Neural cell (in vitro differentiated cells): ENCODE results near the gene PRAC1. TPM values are rescaled to one million over a fixed set of nuclear protein-coding genes. Genes with fewer than 3 reads are reported as not detected.

ENCODE experiments used
- H2AFZ ChIP-seq: fragments of 200-600, 300-800 bp; sonication (generic), shearing (Covaris generic); 2 replicates; pipeline ENCODE4 v1.6.0; 2014; ENCODE audit warnings: low read depth, mild to moderate bottlenecking, antibody characterized with exemption, low read length, moderate library complexity
- H3F3A ChIP-seq: fragments of 200-600 bp; shearing (Covaris generic); 2 replicates; pipeline ENCODE4 v1.6.1; 2016; ENCODE audit warnings: mild to moderate bottlenecking, moderate library complexity, mixed read lengths, antibody characterized with exemption, low read length; ENCODE audit not compliant: insufficient read depth, poor library complexity, severe bottlenecking
- H3K27ac ChIP-seq: fragments of 200-600, 300-800 bp; sonication (generic), shearing (Covaris generic); 2 replicates; pipeline ENCODE4 v1.5.1; 2014; ENCODE audit warnings: mild to moderate bottlenecking, low read length, moderate library complexity
- H3K27me3 ChIP-seq: fragments of 300-800, 200-600 bp; sonication (generic), shearing (Covaris generic); 2 replicates; pipeline ENCODE4 v1.6.0; 2014; ENCODE audit warnings: mild to moderate bottlenecking, low read depth, low read length, moderate library complexity; ENCODE audit not compliant: insufficient read depth
- H3K36me3 ChIP-seq: fragments of 300-800, 200-600 bp; sonication (generic), shearing (Covaris generic); 2 replicates; pipeline ENCODE4 v1.5.1; 2014; ENCODE audit warnings: mild to moderate bottlenecking, antibody characterized with exemption, low read length, moderate library complexity; ENCODE audit not compliant: insufficient read depth
- H3K4me2 ChIP-seq: fragments of 300-800, 200-600 bp; sonication (generic), shearing (Covaris generic); 2 replicates; pipeline ENCODE4 v1.6.0; 2014; ENCODE audit warnings: mild to moderate bottlenecking, low read length
- H3K4me3 ChIP-seq: fragments of 300-800, 200-600 bp; sonication (generic), shearing (Covaris generic); 2 replicates; pipeline ENCODE4 v1.5.1; 2014; ENCODE audit warnings: mild to moderate bottlenecking, low read length, moderate library complexity
- H3K79me2 ChIP-seq: fragments of 200-600 bp; shearing (Covaris generic); replicated peaks from 2 replicates; pipeline ENCODE4 v1.6.0; 2014; ENCODE audit warnings: mild to moderate bottlenecking, low read length, moderate library complexity; ENCODE audit not compliant: insufficient read depth
- H3K9ac ChIP-seq: fragments of 300-800, 200-600 bp; sonication (generic), shearing (Covaris generic); 2 replicates; pipeline ENCODE4 v1.6.1; 2016; ENCODE audit warnings: mild to moderate bottlenecking, low read length, mixed read lengths
- H3K9me2 ChIP-seq: fragments of 200-600 bp; shearing (Covaris generic); 2 replicates; pipeline ENCODE4 v1.6.1; 2016; ENCODE audit warnings: mild to moderate bottlenecking, low read length, mixed read lengths; ENCODE audit not compliant: insufficient read depth
- H3K9me3 ChIP-seq: fragments of 200-600, 300-800 bp; sonication (generic), shearing (Covaris generic); 2 replicates; pipeline ENCODE4 v1.6.1; 2016; ENCODE audit warnings: mild to moderate bottlenecking, mixed run types, low read length, moderate library complexity, mixed read lengths
- H4K20me1 ChIP-seq: fragments of 200-600 bp; shearing (Covaris generic); 2 replicates; pipeline ENCODE4 v1.6.1; 2016; ENCODE audit warnings: mild to moderate bottlenecking, mixed run types; ENCODE audit not compliant: insufficient read depth
- CTCF ChIP-seq: fragments of 450-650 bp; IDR thresholded peaks from 2 replicates; pipeline ENCODE4 v1.5.1; 2014; ENCODE audit warnings: antibody characterized with exemption, mild to moderate bottlenecking, moderate library complexity; ENCODE audit not compliant: poor library complexity, severe bottlenecking
- EP300 ChIP-seq: fragments of 450-650 bp; conservative IDR thresholded peaks from 2 replicates; pipeline ENCODE4 v1.6.1; 2014; ENCODE audit warnings: antibody characterized with exemption, mild to moderate bottlenecking, moderate library complexity; ENCODE audit not compliant: poor library complexity, severe bottlenecking
- EZH2 ChIP-seq: fragments of 200-600, 300-800 bp; shearing (Covaris generic), sonication (generic); IDR thresholded peaks from 2 replicates; pipeline ENCODE4 v1.6.1; 2014; ENCODE audit warnings: antibody characterized with exemption, low read length, borderline replicate concordance, mild to moderate bottlenecking; ENCODE audit not compliant: insufficient read depth, poor library complexity, severe bottlenecking
- MXI1 ChIP-seq: fragments of 450-650 bp; conservative IDR thresholded peaks from 2 replicates; pipeline ENCODE4 v1.6.1; 2014; ENCODE audit warnings: antibody characterized with exemption, mild to moderate bottlenecking; ENCODE audit not compliant: poor library complexity, severe bottlenecking
- POLR2AphosphoS5 ChIP-seq: IDR thresholded peaks from 2 replicates; pipeline ENCODE4 v1.6.1; 2012
- RAD21 ChIP-seq: fragments of 450-650 bp; conservative IDR thresholded peaks from 2 replicates; pipeline ENCODE4 v1.6.1; 2014; ENCODE audit warnings: antibody characterized with exemption, mild to moderate bottlenecking, moderate library complexity
- REST ChIP-seq: IDR thresholded peaks from 2 replicates; pipeline ENCODE4 v1.6.1; 2012; ENCODE audit warnings: borderline replicate concordance
- SMC3 ChIP-seq: fragments of 450-650 bp; conservative IDR thresholded peaks from 2 replicates; pipeline ENCODE4 v1.6.1; 2014; ENCODE audit warnings: antibody characterized with exemption, mild to moderate bottlenecking, moderate library complexity; ENCODE audit not compliant: poor library complexity
- TAF1 ChIP-seq: IDR thresholded peaks from 2 replicates; pipeline ENCODE4 v1.6.1; 2012; ENCODE audit warnings: low read depth
- polyA plus RNA-seq: library from polyadenylated mRNA; depleted of rRNA; stranded (reverse); fragments of >200 nt; gene quantifications from 2 replicates; pipeline ENCODE4 v1.2.3, GENCODE V29; 2014

PRAC1 gene
- polyA plus RNA-seq, 1 donor from 2014 or later, result not detected

GRCh38 chr17:48769009-48769675 is 46.8 kb upstream of the PRAC1 start:
- Histone ChIP-seq H3K36me3 (no peaks in the 10 kb centered on the region), H4K20me1 (no peaks in the 10 kb centered on the region), H3K27me3 (peaks cover 13% of the 10 kb centered on the region), H3K27ac (no peak overlapping the region), H3K4me3 (no peak overlapping the region), H3K9me2 (no peaks in the 10 kb centered on the region), H3K9me3 (no peaks in the 10 kb centered on the region), H3K79me2 (no peaks in the 10 kb centered on the region), H3F3A (no peaks in the 10 kb centered on the region), H3K9ac (no peak overlapping the region), H2AFZ (no peak overlapping the region), H3K4me2 (no peak overlapping the region)
- TF ChIP-seq RAD21 (no peak), TAF1 (no peak), CTCF (no peak), SMC3 (no peak), POLR2AphosphoS5 (no peak), EZH2 (no peak), REST (no peak), MXI1 (no peak), EP300 (no peak)

GRCh38 chr17:48767263-48767774 is 45.0 kb upstream of the PRAC1 start:
- Histone ChIP-seq H3K27me3 (peaks cover 20% of the 10 kb centered on the region), H3F3A (no peaks in the 10 kb centered on the region), H4K20me1 (no peaks in the 10 kb centered on the region), H3K79me2 (no peaks in the 10 kb centered on the region), H2AFZ (no peak overlapping the region), H3K27ac (no peak overlapping the region), H3K9me3 (no peaks in the 10 kb centered on the region), H3K36me3 (no peaks in the 10 kb centered on the region), H3K4me2 (no peak overlapping the region), H3K4me3 (no peak overlapping the region), H3K9me2 (no peaks in the 10 kb centered on the region), H3K9ac (no peak overlapping the region)
- TF ChIP-seq SMC3, result no peak
- TF ChIP-seq EZH2, result no peak
- no peak for TF ChIP-seq TAF1
- no peak for TF ChIP-seq RAD21
- no peak for TF ChIP-seq CTCF
- no peak for TF ChIP-seq REST
- TF ChIP-seq POLR2AphosphoS5, result no peak
- no peak for TF ChIP-seq EP300
- TF ChIP-seq MXI1, result no peak
